ENCODE measurements around the gene NOS1AP.

NOS1AP gene

DNA sequence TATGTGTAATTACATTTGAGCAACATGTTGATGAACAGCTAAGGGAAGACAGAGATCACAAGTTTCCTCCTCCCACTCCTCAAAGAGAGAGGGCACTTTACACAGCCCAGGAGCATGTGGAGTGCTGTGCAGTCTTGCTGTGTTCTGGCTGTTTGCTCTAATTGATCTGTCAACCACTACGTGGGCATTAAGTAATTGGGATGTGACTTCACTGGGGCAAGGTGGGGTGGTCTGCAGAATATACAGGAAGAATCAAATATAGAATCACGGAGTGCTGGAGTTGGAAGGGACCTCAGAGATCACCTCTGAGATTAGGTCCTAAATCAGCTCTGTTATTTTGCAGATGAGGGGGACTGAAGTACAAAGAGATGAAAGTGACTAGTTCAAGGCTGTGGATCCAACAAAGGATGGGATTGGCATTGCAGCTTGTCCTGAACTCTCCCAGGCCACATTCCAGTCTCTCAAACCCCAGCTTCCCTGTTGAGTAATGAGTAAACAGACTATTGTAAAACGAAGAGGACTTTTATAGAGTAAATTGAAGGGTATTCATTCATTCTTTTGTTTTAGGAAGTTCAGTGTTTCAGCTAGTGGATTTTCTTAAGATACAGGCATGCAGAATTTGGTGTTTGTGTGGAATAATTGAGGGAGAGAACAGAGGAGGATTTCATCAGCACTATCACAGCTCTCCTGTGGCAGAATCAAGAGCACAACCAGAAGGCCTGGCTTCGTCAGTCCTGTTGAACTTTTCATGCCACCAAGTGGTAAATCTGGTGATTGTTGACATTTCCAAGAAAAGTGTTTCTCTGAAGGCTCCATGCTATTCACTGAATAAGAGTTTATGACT, 22.4 kb downstream of the NOS1AP start:
- DNase-seq: no peak

GRCh38 chr1:162093095-162093494, 23.6 kb downstream of the NOS1AP start:
- no peak for DNase-seq

DNA sequence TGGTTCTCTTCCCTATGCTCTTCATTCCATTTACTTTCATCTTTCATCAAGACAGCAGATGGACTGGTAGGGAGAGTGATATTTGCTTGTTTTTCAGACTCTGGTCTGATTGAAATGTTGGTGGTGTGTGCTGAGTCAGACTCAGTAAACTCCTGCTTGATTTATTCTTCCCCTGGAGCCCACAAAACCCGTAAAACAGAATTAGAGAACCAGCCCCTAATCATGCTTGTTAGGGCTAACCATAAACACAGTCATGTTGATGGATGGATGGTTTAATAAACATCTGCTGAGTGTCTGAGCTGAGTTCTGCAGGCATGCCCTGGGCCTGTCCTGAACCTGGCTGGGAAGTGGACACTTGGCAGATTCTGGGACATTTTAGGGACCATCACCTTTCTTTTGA, 24.8 kb downstream of the NOS1AP start:
- DNase-seq: no peak

DNA sequence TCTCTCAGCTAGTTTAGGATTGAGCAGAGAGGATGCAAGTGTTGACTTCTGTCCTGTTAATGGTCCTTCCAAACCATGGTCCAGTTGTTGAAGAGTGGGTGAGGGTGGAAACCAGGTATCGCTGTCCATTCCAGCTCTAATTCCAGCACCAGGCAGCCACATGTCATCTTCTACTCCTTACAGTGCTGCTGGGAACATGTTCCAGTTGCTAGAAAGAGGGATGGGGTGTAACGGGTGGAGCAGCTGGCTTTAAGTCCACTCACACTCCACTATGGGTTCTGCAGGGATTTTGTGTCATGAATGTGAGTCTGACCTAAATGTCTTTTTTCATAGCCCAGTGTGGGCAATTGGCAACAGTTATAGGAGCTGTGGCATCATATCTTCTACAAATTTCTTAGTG, 25.2 kb downstream of the NOS1AP start:
- DNase-seq: no peak

GRCh38 chr1:162107911-162108310, 38.4 kb downstream of the NOS1AP start:
- no peak for DNase-seq

DNA sequence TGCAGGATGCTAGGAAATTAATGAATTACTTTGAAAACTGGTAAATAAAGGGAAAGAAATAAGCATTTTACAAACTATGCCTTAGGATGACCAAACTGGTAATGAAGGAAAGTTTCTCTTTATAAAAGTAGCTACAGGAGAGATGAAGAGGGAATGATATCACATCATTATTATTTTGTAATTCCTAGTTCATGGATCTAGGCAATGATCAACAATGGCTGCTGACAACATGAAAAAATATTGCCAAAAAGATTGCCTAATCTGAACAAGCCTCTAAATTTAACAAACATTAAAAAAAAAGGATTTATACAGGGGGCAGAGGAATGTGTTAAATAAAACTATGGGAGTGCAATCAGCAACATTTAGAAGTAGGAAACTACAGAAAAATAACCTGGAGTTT, 38.9 kb downstream of the NOS1AP start:
- DNase-seq: no peak

GRCh38 chr1:162110910-162111309, 41.4 kb downstream of the NOS1AP start:
- DNase-seq: no peak

GRCh38 chr1:162111572-162111971, 42.1 kb downstream of the NOS1AP start:
- DNase-seq: no peak

- DNase-seq: no peak
Measured at GRCh38 chr1:162113419-162113818, 43.9 kb downstream of the NOS1AP start.

GRCh38 chr1:162117039-162117774, 47.7 kb downstream of the NOS1AP start:
- DNase-seq: no peak

DNA sequence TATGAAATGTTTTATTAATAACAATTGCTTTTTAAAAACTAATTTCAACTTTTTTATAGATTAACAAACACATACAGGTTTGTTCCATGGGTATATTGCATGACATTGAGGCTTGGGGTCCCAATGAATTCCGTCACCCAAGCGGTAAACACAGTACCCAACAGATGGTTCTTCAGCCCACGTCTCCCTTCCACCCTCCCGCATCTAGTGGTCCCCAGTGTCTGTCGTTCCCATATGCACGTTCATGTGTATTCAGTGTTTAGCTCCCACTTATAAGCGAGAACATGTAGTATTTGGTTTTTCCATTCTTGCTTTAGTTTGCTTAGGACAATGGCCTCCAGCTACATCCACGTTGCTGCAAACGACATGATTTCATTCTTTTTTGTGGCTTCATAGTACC, 48.6 kb downstream of the NOS1AP start:
- no peak for DNase-seq

DNA sequence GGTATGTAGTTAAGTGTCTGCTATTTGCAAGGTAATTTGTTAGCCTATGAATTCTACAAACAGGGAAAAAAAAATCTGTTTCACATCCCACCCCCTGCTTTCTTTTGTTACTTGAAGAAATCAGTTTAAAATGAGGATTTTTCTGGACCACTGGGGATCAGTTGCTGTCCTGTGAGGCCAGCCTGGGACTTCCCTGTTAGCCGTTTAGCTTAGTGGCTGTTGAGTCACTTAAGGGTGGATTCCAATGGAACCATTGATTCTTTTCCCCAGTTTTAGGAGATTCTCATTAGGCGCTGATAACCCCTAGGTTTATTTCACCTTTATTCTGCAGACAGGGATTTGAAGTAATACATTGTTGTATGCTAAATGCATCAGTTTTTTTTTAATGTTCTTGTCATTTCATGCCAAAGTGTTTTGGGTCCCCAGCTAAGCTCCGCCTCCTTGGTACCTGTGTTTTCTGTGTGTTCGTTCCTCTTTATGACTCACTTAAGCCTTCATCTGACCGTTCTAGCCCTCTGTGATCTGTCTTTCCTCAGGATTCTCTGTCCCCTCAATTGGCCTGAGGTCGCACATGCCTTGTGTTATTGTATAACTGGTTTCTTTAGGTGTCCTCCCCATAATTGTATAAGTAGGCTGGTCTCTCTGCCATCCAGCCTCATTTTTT, 59.3 kb downstream of the NOS1AP start:
- DNase-seq: no peak

DNA sequence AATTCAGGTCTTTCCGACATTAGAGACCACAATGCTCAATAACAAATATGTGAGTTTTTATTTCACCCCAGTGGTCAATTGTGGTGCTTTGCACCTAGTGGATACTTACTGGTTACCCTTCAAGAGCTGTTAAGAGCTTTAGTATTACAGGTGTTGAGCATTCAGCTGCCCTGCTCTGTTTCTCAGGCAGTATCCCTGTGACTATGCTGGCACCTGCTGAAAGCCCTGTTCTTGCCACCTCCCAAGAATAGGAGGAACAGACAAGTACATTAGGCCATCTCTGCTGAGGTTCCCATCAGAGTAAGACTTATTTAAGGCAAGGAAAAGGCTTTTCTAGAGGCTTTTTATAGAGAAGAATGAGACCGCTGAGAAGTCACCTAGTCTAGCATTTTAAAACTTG, 60.8 kb downstream of the NOS1AP start:
- no peak for DNase-seq

DNA sequence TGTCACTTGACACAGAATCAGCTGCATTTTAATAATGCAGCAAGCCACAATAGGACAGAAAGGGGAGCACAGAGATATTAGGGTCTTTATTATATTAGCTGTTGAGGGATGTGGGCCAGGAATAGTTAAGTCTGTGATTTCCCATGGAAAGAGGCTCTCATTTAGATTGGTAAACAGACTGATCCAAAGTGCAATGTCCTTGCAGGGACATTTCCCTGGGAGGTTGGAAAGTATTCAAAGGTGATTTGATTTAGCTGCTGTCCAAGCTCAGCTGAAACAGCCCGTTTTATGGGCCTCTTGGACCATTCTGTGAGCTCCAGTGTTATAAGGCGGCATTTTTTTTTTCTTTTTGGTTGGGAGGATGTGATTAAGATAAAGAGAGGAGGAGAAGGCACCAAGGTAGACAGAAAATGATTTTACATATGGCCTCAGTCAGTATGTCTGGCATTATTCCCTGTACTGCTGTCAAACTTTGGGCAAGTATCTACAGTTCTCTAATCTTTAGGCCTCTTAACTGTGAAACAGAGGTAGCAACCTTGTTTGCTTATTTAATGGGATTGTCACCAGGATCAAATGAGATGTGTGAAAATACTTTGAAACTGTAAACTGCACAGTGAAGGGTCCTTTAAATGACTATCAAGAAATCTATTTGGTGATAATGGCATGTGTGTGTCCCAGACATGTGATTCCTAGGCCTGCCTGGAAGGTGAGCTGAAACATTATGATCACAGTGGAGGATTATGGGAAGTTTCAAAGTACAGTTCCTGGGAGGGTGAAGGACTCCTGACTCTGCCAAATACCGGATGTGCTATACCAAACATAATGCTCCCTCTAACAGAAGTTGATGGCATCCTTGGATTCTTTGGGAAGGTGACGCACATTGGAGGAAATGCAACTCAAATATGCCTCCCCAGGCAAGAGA, 62.2 kb downstream of the NOS1AP start:
- DNase-seq: no peak

GRCh38 chr1:162133566-162133965, 64.1 kb downstream of the NOS1AP start:
- no peak for DNase-seq

- DNase-seq: no peak
Measured at GRCh38 chr1:162134646-162135045, 65.2 kb downstream of the NOS1AP start.

- no peak for DNase-seq
Measured at GRCh38 chr1:162135271-162135775, 65.8 kb downstream of the NOS1AP start.

DNA sequence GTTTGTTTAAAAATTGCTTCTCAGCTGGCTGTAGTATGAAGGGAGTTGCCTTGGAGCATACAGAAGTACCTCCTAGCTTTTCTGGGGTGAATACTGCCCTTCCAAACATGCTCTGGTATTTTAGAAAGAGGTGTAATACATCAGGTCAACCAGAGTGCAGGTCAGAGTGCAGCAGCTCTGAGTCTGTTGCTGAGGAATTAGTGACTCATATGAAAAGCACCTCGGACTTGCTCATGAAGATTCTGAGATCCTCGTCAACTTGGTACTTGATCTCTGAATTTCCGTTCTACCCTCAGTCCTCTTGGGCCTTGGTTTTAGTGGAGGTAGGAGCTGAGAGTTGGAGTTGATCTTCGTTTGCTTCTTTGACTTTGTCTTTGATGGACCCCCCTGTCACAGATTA, 67.3 kb downstream of the NOS1AP start:
- no peak for DNase-seq

- DNase-seq: no peak
Measured at GRCh38 chr1:162137179-162137960, 67.9 kb downstream of the NOS1AP start.

DNA sequence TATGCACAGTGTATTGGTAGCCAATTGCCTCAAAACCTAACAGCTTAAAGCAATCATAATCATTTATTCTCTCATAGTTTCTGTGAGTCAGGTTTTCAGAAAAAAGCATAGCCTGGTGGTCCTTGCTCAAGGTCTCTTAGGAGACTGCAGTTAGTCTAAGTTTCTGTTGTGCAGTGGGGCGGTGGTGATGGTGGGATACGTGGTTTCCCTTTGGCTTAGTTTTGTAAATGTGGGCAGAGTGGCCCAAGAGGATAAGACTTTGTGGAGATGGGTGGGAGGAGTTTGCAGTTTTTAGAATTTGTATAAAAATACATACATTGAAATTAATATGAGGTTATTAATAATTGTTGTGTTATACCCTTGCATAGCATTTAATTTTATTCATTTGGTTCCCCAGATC, 68.6 kb downstream of the NOS1AP start:
- DNase-seq: no peak

GRCh38 chr1:162138599-162139181, 69.2 kb downstream of the NOS1AP start:
- DNase-seq: no peak

All from stimulated activated CD4-positive, alpha-beta T cell treated with anti-CD3 and anti-CD28 coated beads, Interleukin-4, amount 100 ng/mL, for 4 hours (primary cell).